IMR-90 (cell line): ENCODE measurements around the gene ADCYAP1. TPM values are rescaled to one million over a fixed set of nuclear protein-coding genes. Genes with fewer than 3 reads are reported as not detected.

Experiments used
- ATAC-seq: fragments of 200-7000 bp; cut with Tn5 transposase; 2 replicates; pipeline ENCODE4 v1.9.1; 2020; ENCODE audit warnings: low read depth, mild to moderate bottlenecking, moderate library complexity
- BruUV-seq: library from RNA; stranded (reverse); fragments of 400-500 nt; replicated peaks from 2 replicates; lab custom pipeline; 2021; lab: Mats Ljungman, UMichigan
- CTCF ChIA-PET: fragments of 300-600 bp; formaldehyde crosslinking; extraction: SDS; loops from one replicate; lab custom pipeline; 2021; ENCODE audit warnings: antibody characterized with exemption; lab: Yijun Ruan, JAX
- POLR2A ChIA-PET: fragments of 300-600 bp; sonication (Branson Sonifier 250); formaldehyde crosslinking; loops from one replicate; lab custom pipeline; 2022; ENCODE audit warnings: antibody characterized with exemption; ENCODE audit not compliant: unreplicated experiment; lab: Charles Lee
- DNase-seq: peaks from one replicate; pipeline ENCODE4 v3.0.0; 2013
- H2AFZ ChIP-seq: replicated peaks from 2 replicates; pipeline ENCODE3; 2013; ENCODE audit warnings: low read length, mild to moderate bottlenecking; ENCODE audit not compliant: poor library complexity
- H2AK5ac ChIP-seq: 2 replicates; pipeline ENCODE4 v1.6.1; 2013; ENCODE audit warnings: low read depth, low read length, inconsistent platforms
- H2AK9ac ChIP-seq: replicated peaks from 2 replicates; pipeline ENCODE3; 2013; ENCODE audit warnings: mild to moderate bottlenecking, low read depth, low read length, moderate library complexity; ENCODE audit not compliant: poor library complexity
- H2BK120ac ChIP-seq: 2 replicates; pipeline ENCODE4 v1.6.1; 2013; ENCODE audit warnings: low read depth, low read length, inconsistent platforms
- H2BK15ac ChIP-seq: 3 replicates; pipeline ENCODE4 v1.6.1; 2013; ENCODE audit warnings: low read depth, low read length, inconsistent platforms
- H2BK20ac ChIP-seq: 2 replicates; pipeline ENCODE4 v1.6.1; 2013; ENCODE audit warnings: low read depth, mild to moderate bottlenecking, inconsistent platforms, low read length, moderate library complexity
- H2BK5ac ChIP-seq: 2 replicates; pipeline ENCODE4 v1.6.1; 2013; ENCODE audit warnings: mild to moderate bottlenecking, low read depth, low read length, inconsistent platforms; ENCODE audit not compliant: poor library complexity, severe bottlenecking
- H3K14ac ChIP-seq: replicated peaks from 2 replicates; pipeline ENCODE4 v1.6.1; 2013; ENCODE audit warnings: low read depth, low read length, inconsistent platforms
- H3K18ac ChIP-seq: 2 replicates; pipeline ENCODE4 v1.6.1; 2013; ENCODE audit warnings: low read depth, low read length, control low read depth
- H3K23ac ChIP-seq: 2 replicates; pipeline ENCODE4 v1.6.1; 2013; ENCODE audit warnings: low read depth, low read length, inconsistent platforms
- H3K27ac ChIP-seq: 2 replicates; pipeline ENCODE4 v1.5.1; 2013; ENCODE audit warnings: mild to moderate bottlenecking, control low read depth, low read length; ENCODE audit not compliant: insufficient read depth
- H3K27me3 ChIP-seq: 2 replicates; pipeline ENCODE4 v1.6.1; 2013; ENCODE audit warnings: low read length; ENCODE audit not compliant: control insufficient read depth, insufficient read depth
- H3K36me3 ChIP-seq: 2 replicates; pipeline ENCODE4 v1.6.1; 2013; ENCODE audit warnings: low read length, mixed read lengths; ENCODE audit not compliant: control insufficient read depth, insufficient read depth
- H3K4ac ChIP-seq: 2 replicates; pipeline ENCODE4 v1.6.1; 2013; ENCODE audit warnings: low read depth, low read length, inconsistent platforms
- H3K4me1 ChIP-seq: 2 replicates; pipeline ENCODE4 v1.6.1; 2013; ENCODE audit warnings: low read length, mixed read lengths; ENCODE audit not compliant: control insufficient read depth, insufficient read depth
- H3K4me2 ChIP-seq: 2 replicates; pipeline ENCODE4 v1.6.1; 2013; ENCODE audit warnings: low read depth, mild to moderate bottlenecking, control low read depth, low read length, moderate library complexity
- H3K4me3 ChIP-seq: 2 replicates; pipeline ENCODE4 v1.5.1; 2013; ENCODE audit warnings: low read depth, mild to moderate bottlenecking, control low read depth, low read length, moderate library complexity; ENCODE audit not compliant: insufficient read depth
- H3K56ac ChIP-seq: 2 replicates; pipeline ENCODE4 v1.6.1; 2013; ENCODE audit warnings: low read length, inconsistent platforms; ENCODE audit not compliant: insufficient read depth; ENCODE audit errors: extremely low read depth
- H3K79me1 ChIP-seq, 2 experiments: 2 replicates each; pipeline ENCODE4 v1.6.1; 2013; ENCODE audit warnings: low read length in 2 of 2, inconsistent platforms in 1 of 2, low read depth in 1 of 2
- H3K9ac ChIP-seq: 2 replicates; pipeline ENCODE4 v1.6.1; 2013; ENCODE audit warnings: low read depth, low read length, control low read depth
- H3K9me1 ChIP-seq: 2 replicates; pipeline ENCODE4 v1.6.1; 2013; ENCODE audit warnings: low read length, inconsistent platforms; ENCODE audit not compliant: insufficient read depth
- H3K9me3 ChIP-seq: 2 replicates; pipeline ENCODE4 v1.6.1; 2013; ENCODE audit warnings: low read length; ENCODE audit not compliant: control insufficient read depth, insufficient read depth
- H4K20me1 ChIP-seq: 2 replicates; pipeline ENCODE4 v1.6.1; 2013; ENCODE audit warnings: low read length, inconsistent platforms; ENCODE audit not compliant: insufficient read depth
- H4K5ac ChIP-seq: 2 replicates; pipeline ENCODE4 v1.6.1; 2013; ENCODE audit warnings: mild to moderate bottlenecking, low read depth, low read length, control low read depth
- H4K8ac ChIP-seq, 2 experiments: 2 replicates each; pipeline ENCODE4 v1.6.1; 2013; ENCODE audit warnings: low read depth in 2 of 2, low read length in 2 of 2, control low read depth in 1 of 2, inconsistent platforms in 1 of 2
- H4K91ac ChIP-seq: 2 replicates; pipeline ENCODE4 v1.6.1; 2013; ENCODE audit warnings: low read depth, low read length, inconsistent platforms; ENCODE audit not compliant: insufficient read depth
- MXI1 ChIP-seq: IDR thresholded peaks from 2 replicates; pipeline ENCODE4 v1.6.1; 2012; ENCODE audit warnings: low read depth, mild to moderate bottlenecking, low read length, moderate library complexity, borderline replicate concordance
- NFE2L2 ChIP-seq: fragments of 150-350 bp; IDR thresholded peaks from 2 replicates; pipeline ENCODE4 v1.6.1; 2016; ENCODE audit warnings: low read depth, mild to moderate bottlenecking, low read length
- SMC3 ChIP-seq: fragments of 150-350 bp; IDR thresholded peaks from 2 replicates; pipeline ENCODE4 v1.6.1; 2016; ENCODE audit warnings: low read depth, mild to moderate bottlenecking, antibody characterized with exemption, low read length, moderate library complexity
- WGBS, 2 experiments: methylation state at CpG; one replicate each; pipeline versions ENCODE4 v1.1.5 to v1.1.7; 2013; ENCODE audit warnings: missing lambda C conversion rate in 2 of 2; ENCODE audit not compliant: insufficient read length in 1 of 2; ENCODE audit errors: extremely low coverage in 2 of 2; 5-methylcytosine and 5-hydroxymethylcytosine counted together
- dilution Hi-C: fragments of 300-500 bp; cut with HindIII; formaldehyde crosslinking; loops from one replicate; pipeline ENCODE4 v1.14.3; 2018; ENCODE audit warnings: low sequenced_read_pairs; ENCODE audit not compliant: unreplicated experiment
- in situ Hi-C: fragments of 300-500 bp; cut with MboI; formaldehyde crosslinking; loops from 3 replicates; pipeline ENCODE4 v1.14.3; 2019; ENCODE audit warnings: low sequenced_read_pairs, inconsistent platforms, mixed read lengths
- intact Hi-C: fragments of 100-400 bp; cut with micrococcal nuclease; formaldehyde crosslinking; loops from 2 replicates; pipeline ENCODE4 v1.10.0; 2022
- polyA plus RNA-seq, 3 experiments: library from polyadenylated mRNA; depleted of rRNA; stranded (reverse); fragments of >200 nt; gene quantifications; 2 replicates each; pipeline ENCODE4 v1.2.3, GENCODE V29; 2012; ENCODE audit warnings: low replicate concordance in 1 of 3
- total RNA-seq: library from RNA; depleted of rRNA; stranded (reverse); fragments of >200 nt; gene quantifications from 2 replicates; pipeline ENCODE4 v1.2.3, GENCODE V29; 2012

ADCYAP1 gene
- total and polyA plus RNA-seq, 2 of the 4 experiments (the other 2 are of a cell fraction) = not detected

DNA sequence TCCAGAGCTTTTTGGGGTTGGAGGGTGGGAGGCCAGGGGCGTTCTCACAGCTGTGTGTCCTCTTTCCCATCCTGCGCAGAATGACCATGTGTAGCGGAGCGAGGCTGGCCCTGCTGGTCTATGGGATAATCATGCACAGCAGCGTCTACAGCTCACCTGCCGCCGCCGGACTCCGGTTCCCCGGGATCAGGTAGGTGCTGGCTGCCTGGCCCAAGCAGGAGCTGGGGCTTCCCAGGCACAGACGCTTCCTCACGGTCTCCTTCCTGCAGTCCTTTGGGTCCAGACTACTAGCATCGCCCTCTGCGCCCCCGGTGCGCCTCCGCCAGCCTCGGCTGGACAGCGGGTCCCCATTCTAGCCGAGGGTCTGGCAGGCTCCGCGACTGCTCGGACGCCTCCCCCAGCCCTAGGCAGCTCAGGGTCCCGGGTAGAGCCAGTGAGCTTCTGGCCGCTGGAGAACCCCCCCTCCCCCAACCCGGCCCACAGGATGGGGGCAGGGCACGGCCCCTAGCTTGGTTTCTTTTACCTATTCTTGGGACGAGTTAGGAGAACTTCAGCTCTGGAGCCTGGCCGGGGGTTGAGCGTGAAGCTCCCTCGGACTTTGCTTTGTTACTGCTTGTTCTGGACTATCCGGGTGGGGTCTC is 756 bp downstream of the ADCYAP1 start:
- ChIA-PET POLR2A (no interaction called here), CTCF (no interaction called here)
- no peaks in the 10 kb centered on the region for H3K9me1 ChIP-seq
- H2BK15ac ChIP-seq = no peak overlapping the region
- no peak overlapping the region for H2AK5ac ChIP-seq
- DNase-seq = no peak
- H3K56ac ChIP-seq = no peak overlapping the region
- in situ Hi-C loops = no loop called here
- no peaks in the 10 kb centered on the region for H3K36me3 ChIP-seq
- no TSS peak for BruUV-seq
- no peak overlapping the region for H3K14ac ChIP-seq
- ATAC-seq = no peak
- TF ChIP-seq MXI1 (no peak), SMC3 (no peak), NFE2L2 (no peak)
- H2AFZ ChIP-seq = no peak overlapping the region
- no peak overlapping the region for H4K8ac ChIP-seq
- no peak overlapping the region for H4K5ac ChIP-seq
- intact Hi-C loops = no loop called here
- H2BK20ac ChIP-seq = no peak overlapping the region
- H2BK5ac ChIP-seq = no peak overlapping the region
- no peak overlapping the region for H2BK120ac ChIP-seq
- peaks cover 2% of the 10 kb centered on the region for H3K9me3 ChIP-seq
- no peaks in the 10 kb centered on the region for H4K20me1 ChIP-seq
- H3K9ac ChIP-seq = no peak overlapping the region
- dilution Hi-C loops = no loop called here
- H3K4me2 ChIP-seq = no peak overlapping the region
- 5% methylated on average over 7 of the region's 33 CpGs; no CpG with 5 or more reads in 1 of the 2 experiments for WGBS, 2 experiments
- no peaks in the 10 kb centered on the region for H3K79me1 ChIP-seq
- H3K4me3 ChIP-seq = no peak overlapping the region
- peaks cover 63% of the 10 kb centered on the region for H3K27me3 ChIP-seq
- H2AK9ac ChIP-seq = no peak overlapping the region
- no peaks in the 10 kb centered on the region; the same call in 1 of the 2 replicates for H3K4me1 ChIP-seq
- H4K91ac ChIP-seq = no peak overlapping the region
- no peak overlapping the region for H3K4ac ChIP-seq
- H3K18ac ChIP-seq = no peak overlapping the region
- no peak overlapping the region for H3K23ac ChIP-seq
- H3K27ac ChIP-seq = no peak overlapping the region
